Uterus (tissue), 2 donors: ENCODE measurements around the gene HBG2.

Source experiments
- CTCF ChIP-seq, 4 experiments: fragments of 200-600 bp in 2 of 4; fragments of 450-650 bp in 2 of 4; sonication (generic) in 2 of 4; IDR thresholded peaks; one replicate each; pipeline ENCODE4 v1.5.1; 2016 to 2019; ENCODE audit warnings: antibody characterized with exemption in 4 of 4, mild to moderate bottlenecking in 2 of 4, moderate library complexity in 1 of 4
- POLR2A ChIP-seq, 2 donors: fragments of 450-650 bp; IDR thresholded peaks; one replicate each; pipeline ENCODE4 v1.6.1; 2016; ENCODE audit warnings: antibody characterized with exemption in 2 of 2, mild to moderate bottlenecking in 1 of 2, moderate library complexity in 1 of 2

GRCh38 chr11:5267033-5267563, 12.5 kb upstream of the HBG2 start:
- TF ChIP-seq CTCF (IDR thresholded peaks at IDR 0.05), result no peak
- TF ChIP-seq POLR2A (IDR thresholded peaks at IDR 0.05), result no peak
